H9 (cell line): ENCODE data around the gene RALGPS2. TPM values are rescaled to one million over a fixed set of nuclear protein-coding genes. Genes with fewer than 3 reads are reported as not detected.

Experiments
- DNase-seq: peaks from one replicate; pipeline ENCODE4 v3.0.0-alpha.2; 2017
- H2AFZ ChIP-seq: one replicate; pipeline ENCODE4 v1.6.1; 2013; ENCODE audit warnings: mild to moderate bottlenecking, low read length, control low read depth, moderate library complexity
- H2AK5ac ChIP-seq: 2 replicates; pipeline ENCODE4 v1.6.1; 2013; ENCODE audit warnings: low read length, control low read depth, mixed read lengths; ENCODE audit not compliant: insufficient read length
- H2BK120ac ChIP-seq: one replicate; pipeline ENCODE4 v1.6.1; 2013; ENCODE audit warnings: low read depth, mild to moderate bottlenecking, low read length, control low read depth, inconsistent platforms; ENCODE audit not compliant: poor library complexity, severe bottlenecking
- H2BK12ac ChIP-seq: 2 replicates; pipeline ENCODE4 v1.6.1; 2013; ENCODE audit warnings: low read length, control low read depth, mixed read lengths, low read depth; ENCODE audit not compliant: insufficient read length
- H2BK15ac ChIP-seq: 2 replicates; pipeline ENCODE4 v1.6.1; 2013; ENCODE audit warnings: low read depth, low read length, control low read depth
- H2BK20ac ChIP-seq: one replicate; pipeline ENCODE4 v1.6.1; 2013; ENCODE audit warnings: low read depth, mild to moderate bottlenecking, low read length, control low read depth, inconsistent platforms; ENCODE audit not compliant: poor library complexity, severe bottlenecking
- H2BK5ac ChIP-seq: 2 replicates; pipeline ENCODE4 v1.6.1; 2013; ENCODE audit warnings: low read length, control low read depth, mixed read lengths; ENCODE audit not compliant: insufficient read length
- H3K14ac ChIP-seq: 2 replicates; pipeline ENCODE4 v1.6.1; 2013; ENCODE audit warnings: low read length, control low read depth; ENCODE audit not compliant: insufficient read depth
- H3K18ac ChIP-seq: 2 replicates; pipeline ENCODE4 v1.6.1; 2013; ENCODE audit warnings: low read depth, mild to moderate bottlenecking, mixed read lengths, low read length, control low read depth; ENCODE audit not compliant: insufficient read length
- H3K23ac ChIP-seq: 2 replicates; pipeline ENCODE4 v1.6.1; 2013; ENCODE audit warnings: low read length, control low read depth, mixed read lengths, low read depth; ENCODE audit not compliant: insufficient read length
- H3K23me2 ChIP-seq: 2 replicates; pipeline ENCODE4 v1.6.1; 2013; ENCODE audit warnings: low read depth, mild to moderate bottlenecking, mixed read lengths, low read length, control low read depth; ENCODE audit not compliant: insufficient read length, poor library complexity, severe bottlenecking
- H3K27ac ChIP-seq: 2 replicates; pipeline ENCODE4 v1.5.1; 2013; ENCODE audit warnings: low read length, control low read depth, mixed read lengths, low read depth; ENCODE audit not compliant: insufficient read length
- H3K27me3 ChIP-seq: 2 replicates; pipeline ENCODE4 v1.6.1; 2013; ENCODE audit warnings: low read length, control low read depth, inconsistent platforms; ENCODE audit not compliant: insufficient read depth
- H3K4ac ChIP-seq: 2 replicates; pipeline ENCODE4 v1.6.1; 2013; ENCODE audit warnings: low read depth, mild to moderate bottlenecking, control low read depth, inconsistent platforms, low read length, moderate library complexity
- H3K4me1 ChIP-seq: 2 replicates; pipeline ENCODE4 v1.6.1; 2013; ENCODE audit warnings: low read length, control low read depth, inconsistent platforms; ENCODE audit not compliant: insufficient read depth
- H3K4me2 ChIP-seq: 2 replicates; pipeline ENCODE4 v1.6.1; 2013; ENCODE audit warnings: low read length, control low read depth, mixed read lengths; ENCODE audit not compliant: insufficient read length, insufficient read depth
- H3K56ac ChIP-seq: 2 replicates; pipeline ENCODE4 v1.6.1; 2013; ENCODE audit warnings: low read depth, mild to moderate bottlenecking, mixed read lengths, low read length, control low read depth; ENCODE audit not compliant: insufficient read length
- H3K79me1 ChIP-seq: 2 replicates; pipeline ENCODE4 v1.6.1; 2013; ENCODE audit warnings: low read depth, mild to moderate bottlenecking, moderate library complexity, low read length, control low read depth, inconsistent platforms; ENCODE audit not compliant: insufficient read depth, poor library complexity, severe bottlenecking
- H3K79me2 ChIP-seq: 2 replicates; pipeline ENCODE4 v1.6.1; 2013; ENCODE audit warnings: low read length, control low read depth, inconsistent platforms; ENCODE audit not compliant: insufficient read depth
- H3K9ac ChIP-seq: 2 replicates; pipeline ENCODE4 v1.6.1; 2013; ENCODE audit warnings: low read length, control low read depth, mixed read lengths; ENCODE audit not compliant: insufficient read length; ENCODE audit errors: extremely low read depth
- H3K9me3 ChIP-seq: one replicate; pipeline ENCODE4 v1.6.1; 2013; ENCODE audit warnings: low read depth, low read length, inconsistent platforms; ENCODE audit not compliant: control insufficient read depth
- H3T11ph ChIP-seq: one replicate; pipeline ENCODE4 v1.6.1; 2013; ENCODE audit warnings: mild to moderate bottlenecking, low read length, control low read depth, inconsistent platforms
- H4K20me1 ChIP-seq: one replicate; pipeline ENCODE4 v1.6.1; 2013; ENCODE audit not compliant: control insufficient read depth, insufficient read length, insufficient read depth
- H4K5ac ChIP-seq: 2 replicates; pipeline ENCODE4 v1.6.1; 2013; ENCODE audit warnings: low read depth, mild to moderate bottlenecking, mixed read lengths, low read length, control low read depth; ENCODE audit not compliant: insufficient read length
- H4K8ac ChIP-seq: replicated peaks from 2 replicates; pipeline ENCODE4 v1.6.1; 2013; ENCODE audit warnings: low read length, control low read depth, mixed read lengths, low read depth; ENCODE audit not compliant: insufficient read length
- H4K91ac ChIP-seq: 2 replicates; pipeline ENCODE4 v1.6.1; 2013; ENCODE audit warnings: low read depth, mild to moderate bottlenecking, moderate library complexity, mixed read lengths, low read length, control low read depth; ENCODE audit not compliant: insufficient read length
- H3K27ac Mint-ChIP-seq, 3 experiments: 2 replicates in 2 of 3; 3 replicates in 1 of 3; pipeline ENCODE4 v1.8.0; 2020 to 2021; ENCODE audit warnings: mixed read lengths in 3 of 3, mild to moderate bottlenecking in 1 of 3, moderate library complexity in 1 of 3
- H3K27me3 Mint-ChIP-seq: 2 replicates; pipeline ENCODE4 v1.8.0; 2021; ENCODE audit warnings: low read depth, mild to moderate bottlenecking, moderate library complexity, mixed read lengths
- H3K36me3 Mint-ChIP-seq, 3 experiments: 2 replicates in 2 of 3; 3 replicates in 1 of 3; pipeline ENCODE4 v1.8.0; 2020 to 2021; ENCODE audit warnings: low read depth in 3 of 3, mixed read lengths in 3 of 3; ENCODE audit not compliant: insufficient read depth in 1 of 3
- H3K4me1 Mint-ChIP-seq, 2 experiments: 2 replicates each; pipeline ENCODE4 v1.8.0; 2020; ENCODE audit warnings: mixed read lengths in 2 of 2
- H3K4me3 Mint-ChIP-seq, 2 experiments: 2 replicates in 1 of 2; 3 replicates in 1 of 2; pipeline ENCODE4 v1.8.0; 2020 to 2021; ENCODE audit warnings: mild to moderate bottlenecking in 2 of 2, mixed read lengths in 2 of 2, moderate library complexity in 1 of 2
- H3K9me3 Mint-ChIP-seq, 2 experiments: 2 replicates in 1 of 2; 3 replicates in 1 of 2; pipeline ENCODE4 v1.8.0; 2020; ENCODE audit warnings: mild to moderate bottlenecking in 2 of 2, mixed read lengths in 2 of 2, moderate library complexity in 1 of 2
- CTCF ChIP-seq: fragments of 200-600 bp; sonication (generic); conservative IDR thresholded peaks from 3 replicates; pipeline ENCODE4 v1.8.0; 2021; ENCODE audit warnings: antibody characterized with exemption, mild to moderate bottlenecking
- WGBS: extraction: QIAGEN DNeasy Blood & Tissue Kit; methylation state at CpG from one replicate; pipeline ENCODE4 v1.1.7; 2013; ENCODE audit warnings: missing lambda C conversion rate, low lambda C conversion rate, mixed read lengths; ENCODE audit not compliant: insufficient read length; ENCODE audit errors: extremely low coverage; 5-methylcytosine and 5-hydroxymethylcytosine counted together
- total RNA-seq: library from RNA; stranded (reverse); gene quantifications from 2 replicates; pipeline ENCODE4 v1.2.1, GENCODE V29; 2021

RALGPS2 gene
- total RNA-seq, 1 experiment from 2014 or later, result 32.6 TPM

DNA sequence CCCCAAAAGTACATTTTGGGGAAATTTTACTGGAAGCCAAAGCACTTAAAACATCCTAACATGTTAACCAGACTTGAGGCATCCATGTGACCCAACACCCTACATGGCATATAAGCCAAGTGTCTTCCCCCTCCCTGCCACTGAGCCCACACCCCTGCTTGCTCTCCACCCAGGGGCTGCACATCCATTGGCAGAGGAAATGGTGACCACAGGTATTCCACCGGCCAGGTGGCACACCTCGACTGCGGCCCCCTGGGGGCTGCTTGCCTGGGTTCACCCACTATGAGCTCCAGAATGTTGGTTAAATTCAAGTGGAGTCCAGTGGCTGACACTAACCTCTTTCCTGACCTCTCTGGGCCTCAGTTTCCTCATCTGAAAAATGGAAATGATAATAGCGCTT lies 236.3 kb downstream of the RALGPS2 start:
- WGBS, result no CpG with 5 or more reads among the region's 4 CpGs
- 0 out of 4 replicates have a peak, but pooled peaks cover 0 to 2% of the 10 kb centered on the region in 2 experiments for H3K4me1 Mint-ChIP-seq

More for the DNA sequence above, 236.3 kb downstream of the RALGPS2 start:
- Histone ChIP-seq H3K9ac (no peak overlapping the region), H3K9me3 (no peaks in the 10 kb centered on the region), H4K20me1 (no peaks in the 10 kb centered on the region), H2AFZ (no peak overlapping the region), H2BK5ac (no peak overlapping the region), H3K56ac (no peak overlapping the region), H3K4me1 (no peaks in the 10 kb centered on the region), H3K79me1 (no peaks in the 10 kb centered on the region), H2AK5ac (no peak overlapping the region), H3K4me2 (no peak overlapping the region), H4K5ac (no peak overlapping the region), H4K91ac (no peak overlapping the region), H3K18ac (no peak overlapping the region), H3K23me2 (no peaks in the 10 kb centered on the region), H2BK15ac (no peak overlapping the region), H3T11ph (no peak overlapping the region), H3K79me2 (no peaks in the 10 kb centered on the region), H3K27ac (no peak overlapping the region), H3K27me3 (no peaks in the 10 kb centered on the region), H3K23ac (no peak overlapping the region), H4K8ac (no peak overlapping the region), H2BK120ac (no peak overlapping the region), H3K4ac (no peak overlapping the region), H2BK12ac (no peak overlapping the region), H2BK20ac (no peak overlapping the region), H3K14ac (no peak overlapping the region)
- H3K4me3 Mint-ChIP-seq, result no peak overlapping the region
- peaks cover 0 to 4% (median 0%) of the 10 kb centered on the region in 3 experiments; a peak in 3 of 7 replicates for H3K36me3 Mint-ChIP-seq
- H3K9me3 Mint-ChIP-seq, result peaks cover 5 to 16% of the 10 kb centered on the region in 2 experiments
- no peak for DNase-seq
- H3K27ac Mint-ChIP-seq, result no peak overlapping the region
- H3K27me3 Mint-ChIP-seq, result peaks cover 1% of the 10 kb centered on the region; the same call in 1 of the 2 replicates
- no peak for TF ChIP-seq CTCF
